Stimulated activated CD8-positive, alpha-beta memory T cell treated with anti-CD3 and anti-CD28 coated beads, Interleukin-15, amount 100 ng/mL, for 48 hours (primary cell): ENCODE results near the gene KCNJ10.

Source experiments
- DNase-seq, 2 donors: peaks; one replicate each; pipeline ENCODE4 v3.0.0-alpha.2; 2020; ENCODE audit warnings: low read depth in 2 of 2

KCNJ10 gene

GRCh38 chr1:160024195-160024905, 45.6 kb downstream of the KCNJ10 start:
- no peak for DNase-seq

- DNase-seq = no peak
Observed at GRCh38 chr1:160022330-160023310, 47.3 kb downstream of the KCNJ10 start.

- DNase-seq = no peak
Observed at GRCh38 chr1:160021376-160022074, 48.4 kb downstream of the KCNJ10 start.

- no peak for DNase-seq
Observed at GRCh38 chr1:160020196-160020595, 49.8 kb downstream of the KCNJ10 start.

GRCh38 chr1:160018900-160019299, 51.1 kb downstream of the KCNJ10 start:
- DNase-seq = no peak

GRCh38 chr1:160018347-160018746, 51.6 kb downstream of the KCNJ10 start:
- no peak for DNase-seq

- DNase-seq = no peak
Observed at GRCh38 chr1:160017592-160017991, 52.4 kb downstream of the KCNJ10 start.

GRCh38 chr1:160011781-160012180, 58.2 kb downstream of the KCNJ10 start:
- DNase-seq = no peak

- no peak for DNase-seq
Observed at GRCh38 chr1:160009801-160010200, 60.2 kb downstream of the KCNJ10 start.

GRCh38 chr1:160009081-160009480, 60.9 kb downstream of the KCNJ10 start:
- DNase-seq = no peak

- DNase-seq = no peak
Observed at GRCh38 chr1:160007577-160008200, 62.3 kb downstream of the KCNJ10 start.

- peak; percentile 49 to 54 for DNase-seq
Observed at GRCh38 chr1:160006312-160006940, 63.5 kb downstream of the KCNJ10 start.

- no peak for DNase-seq
Observed at GRCh38 chr1:160005070-160005469, 64.9 kb downstream of the KCNJ10 start.

- DNase-seq = no peak
Observed at GRCh38 chr1:160004425-160004824, 65.5 kb downstream of the KCNJ10 start.

GRCh38 chr1:160004001-160004400, 66.0 kb downstream of the KCNJ10 start:
- no peak for DNase-seq

- DNase-seq = no peak
Observed at GRCh38 chr1:160001440-160001839, 68.5 kb downstream of the KCNJ10 start.

- no peak for DNase-seq
Observed at GRCh38 chr1:159999204-159999603, 70.8 kb downstream of the KCNJ10 start.

GRCh38 chr1:159996653-159997052, 73.3 kb downstream of the KCNJ10 start:
- no peak for DNase-seq

- DNase-seq = no peak
Observed at GRCh38 chr1:159994896-159995295, 75.1 kb downstream of the KCNJ10 start.

GRCh38 chr1:159993911-159994310, 76.0 kb downstream of the KCNJ10 start:
- no peak for DNase-seq

- no peak for DNase-seq
Observed at GRCh38 chr1:159992161-159992560, 77.8 kb downstream of the KCNJ10 start.
